ENCODE data around the gene SRP54. TPM values are rescaled to one million over a fixed set of nuclear protein-coding genes. Genes with fewer than 3 reads are reported as not detected.

SRP54 gene
- total RNA-seq, 1 donor from 2014 or later, result 105 TPM

DNA sequence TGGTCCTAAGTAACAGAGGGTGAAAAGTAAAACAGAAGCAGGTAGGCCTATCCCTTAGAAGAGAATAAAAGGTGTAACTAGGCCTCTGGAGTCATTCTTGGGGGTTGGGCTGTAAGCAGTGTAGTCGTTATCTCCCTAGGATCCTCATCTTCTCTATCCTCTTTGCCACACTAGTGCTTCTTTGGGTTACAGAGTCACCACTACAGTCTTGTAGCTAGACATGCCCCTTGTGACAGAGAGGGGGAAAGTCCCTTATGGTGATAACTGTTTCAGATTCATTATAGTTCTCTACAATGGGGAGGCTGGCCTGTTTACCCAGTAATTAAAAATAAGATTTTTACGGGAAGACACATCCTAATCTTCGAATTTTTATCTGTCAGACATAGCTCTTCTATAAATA, 16.4 kb upstream of the SRP54 start:
- Histone ChIP-seq H3K36me3 (peaks cover 8% of the 10 kb centered on the region), H3K27me3 (no peaks in the 10 kb centered on the region), H3K9me3 (ENCODE audit: low read depth) (no peaks in the 10 kb centered on the region), H4K20me1 (ENCODE audit: low read depth) (no peaks in the 10 kb centered on the region), H3K27ac (no peak overlapping the region), H3F3A (ENCODE audit: low read depth) (no peaks in the 10 kb centered on the region), H3K9ac (no peak overlapping the region), H3K4me1 (no peaks in the 10 kb centered on the region), H3K4me3 (no peak overlapping the region), H3K79me2 (ENCODE audit: low read depth) (no peaks in the 10 kb centered on the region), H3K4me2 (no peak overlapping the region), H2AFZ (replicated peaks) (no peak overlapping the region)
- no peak overlapping the region for H3K4me3 Mint-ChIP-seq
- H3K4me1 Mint-ChIP-seq, result no peaks in the 10 kb centered on the region
- H3K27me3 Mint-ChIP-seq (ENCODE audit: insufficient read depth, low read depth), result peaks cover 2% of the 10 kb centered on the region
- DNase-seq (ENCODE audit: low spot score), result no peak
- peaks cover 12% of the 10 kb centered on the region for H3K36me3 Mint-ChIP-seq
- no peaks in the 10 kb centered on the region for H3K9me3 Mint-ChIP-seq
- no peak overlapping the region for H3K27ac Mint-ChIP-seq
- TF ChIP-seq, protein P1, sequence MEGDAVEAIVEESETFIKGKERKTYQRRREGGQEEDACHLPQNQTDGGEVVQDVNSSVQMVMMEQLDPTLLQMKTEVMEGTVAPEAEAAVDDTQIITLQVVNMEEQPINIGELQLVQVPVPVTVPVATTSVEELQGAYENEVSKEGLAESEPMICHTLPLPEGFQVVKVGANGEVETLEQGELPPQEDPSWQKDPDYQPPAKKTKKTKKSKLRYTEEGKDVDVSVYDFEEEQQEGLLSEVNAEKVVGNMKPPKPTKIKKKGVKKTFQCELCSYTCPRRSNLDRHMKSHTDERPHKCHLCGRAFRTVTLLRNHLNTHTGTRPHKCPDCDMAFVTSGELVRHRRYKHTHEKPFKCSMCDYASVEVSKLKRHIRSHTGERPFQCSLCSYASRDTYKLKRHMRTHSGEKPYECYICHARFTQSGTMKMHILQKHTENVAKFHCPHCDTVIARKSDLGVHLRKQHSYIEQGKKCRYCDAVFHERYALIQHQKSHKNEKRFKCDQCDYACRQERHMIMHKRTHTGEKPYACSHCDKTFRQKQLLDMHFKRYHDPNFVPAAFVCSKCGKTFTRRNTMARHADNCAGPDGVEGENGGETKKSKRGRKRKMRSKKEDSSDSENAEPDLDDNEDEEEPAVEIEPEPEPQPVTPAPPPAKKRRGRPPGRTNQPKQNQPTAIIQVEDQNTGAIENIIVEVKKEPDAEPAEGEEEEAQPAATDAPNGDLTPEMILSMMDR (IDR thresholded peaks at IDR 0.05), result no peak
- TF ChIP-seq EZH2 (IDR thresholded peaks at IDR 0.05), result no peak
- no peak for TF ChIP-seq EZH2phosphoT487 (IDR thresholded peaks at IDR 0.05)

GRCh38 chr14:34970665-34971064, 12.1 kb upstream of the SRP54 start:
- no peaks in the 10 kb centered on the region for H3K27me3 ChIP-seq

GRCh38 chr14:34971381-34971780, 11.4 kb upstream of the SRP54 start:
- no peaks in the 10 kb centered on the region for H3K36me3 ChIP-seq
- peaks cover 10% of the 10 kb centered on the region for H3K79me2 ChIP-seq (ENCODE audit: low read depth)
- DNase-seq (ENCODE audit: low spot score), result no peak
- H3K4me1 ChIP-seq, result no peaks in the 10 kb centered on the region
- H3K27me3 Mint-ChIP-seq (ENCODE audit: insufficient read depth, low read depth), result no peaks in the 10 kb centered on the region
- no peak overlapping the region for H3K4me2 ChIP-seq
- H3K9ac ChIP-seq, result no peak overlapping the region
- no peaks in the 10 kb centered on the region for H4K20me1 ChIP-seq (ENCODE audit: low read depth)
- H3K27ac ChIP-seq, result no peak overlapping the region
- peaks cover 6% of the 10 kb centered on the region for H3K36me3 Mint-ChIP-seq
- H3K4me1 Mint-ChIP-seq, result no peaks in the 10 kb centered on the region
- H3K27ac Mint-ChIP-seq, result no peak overlapping the region
- H2AFZ ChIP-seq (replicated peaks), result no peak overlapping the region
- H3K4me3 Mint-ChIP-seq, result no peak overlapping the region
- no peaks in the 10 kb centered on the region for H3K27me3 ChIP-seq
- no peaks in the 10 kb centered on the region for H3K9me3 Mint-ChIP-seq
- H3K4me3 ChIP-seq, result no peak overlapping the region
- TF ChIP-seq EZH2 (IDR thresholded peaks at IDR 0.05) (no peak), EZH2phosphoT487 (IDR thresholded peaks at IDR 0.05) (no peak)
- TF ChIP-seq, protein P1 (IDR thresholded peaks at IDR 0.05), result no peak
- no peaks in the 10 kb centered on the region for H3F3A ChIP-seq (ENCODE audit: low read depth)
- H3K9me3 ChIP-seq (ENCODE audit: low read depth), result no peaks in the 10 kb centered on the region

More at GRCh38 chr14:34970665-34971064, 12.1 kb upstream of the SRP54 start:
- H3K36me3 ChIP-seq, result no peaks in the 10 kb centered on the region
- no peak overlapping the region for H2AFZ ChIP-seq (replicated peaks)
- H4K20me1 ChIP-seq (ENCODE audit: low read depth), result no peaks in the 10 kb centered on the region
- no peak for TF ChIP-seq EZH2 (IDR thresholded peaks at IDR 0.05)
- TF ChIP-seq, protein P1 (IDR thresholded peaks at IDR 0.05), result no peak
- no peak for TF ChIP-seq EZH2phosphoT487 (IDR thresholded peaks at IDR 0.05)
- no peaks in the 10 kb centered on the region for H3K4me1 Mint-ChIP-seq
- H3K9me3 Mint-ChIP-seq, result no peaks in the 10 kb centered on the region
- DNase-seq (ENCODE audit: low spot score), result no peak
- H3K79me2 ChIP-seq (ENCODE audit: low read depth), result peaks cover 6% of the 10 kb centered on the region
- H3F3A ChIP-seq (ENCODE audit: low read depth), result no peaks in the 10 kb centered on the region
- no peak overlapping the region for H3K4me2 ChIP-seq
- H3K4me1 ChIP-seq, result no peaks in the 10 kb centered on the region
- peaks cover 9% of the 10 kb centered on the region for H3K36me3 Mint-ChIP-seq
- no peaks in the 10 kb centered on the region for H3K27me3 Mint-ChIP-seq (ENCODE audit: insufficient read depth, low read depth)
- no peak overlapping the region for H3K9ac ChIP-seq
- H3K4me3 Mint-ChIP-seq, result no peak overlapping the region
- H3K9me3 ChIP-seq (ENCODE audit: low read depth), result no peaks in the 10 kb centered on the region
- H3K27ac Mint-ChIP-seq, result no peak overlapping the region
- H3K27ac ChIP-seq, result no peak overlapping the region
- no peak overlapping the region for H3K4me3 ChIP-seq

Data from neural progenitor cell (in vitro differentiated cells).